ENCODE results near the gene ZNF865. TPM values are rescaled to one million over a fixed set of nuclear protein-coding genes. Genes with fewer than 3 reads are reported as not detected.

The ZNF865 gene
- 18.5 to 21.7 TPM (median 19.0 TPM) in 3 replicates for total RNA-seq (2021)
- Bru-seq, nascent RNA = percentile 77 among the genes with signal in this experiment
- long read RNA-seq, experiment 1, partial matches to known transcripts = 0 of 3 reads
- long read RNA-seq, experiment 1, other reads (novel, unspliced or antisense) = 3 of 3 reads
- long read RNA-seq, experiment 2, full-length matches to known transcripts = 2 of 21 reads
- long read RNA-seq, experiment 2, partial matches to known transcripts = 18 of 21 reads
- long read RNA-seq, experiment 2, other reads (novel, unspliced or antisense) = 1 of 21 reads
- long read RNA-seq, experiment 3, partial matches to known transcripts = 0 of 1 reads
- long read RNA-seq, experiment 3, other reads (novel, unspliced or antisense) = 1 of 1 reads

- ChIA-PET CTCF (interaction anchor here (0.5 to 4.4 kb wide), 44 partner anchors 7 to 516 kb away, joined by 3 to 55 read pairs (median 4); partner anchors contain the start of genes CCDC106, ISOC2, U2AF2 and ZNF579), POLR2A (interaction anchor here (0.7 to 1.9 kb wide), 9 partner anchors 13 to 121 kb away, joined by 3 to 10 read pairs (median 5); partner anchors contain the start of genes NAT14 and ZNF784)
- H3K4me3 Mint-ChIP-seq = peak within 1 kb of the TSS; percentile 98
- peak; percentile 43 for ATAC-seq
- no peaks in the 10 kb centered on the region for H3K9me3 Mint-ChIP-seq
- H3K36me3 Mint-ChIP-seq = peaks cover 22% of the 10 kb centered on the region
- no peaks in the 10 kb centered on the region for H3K27me3 Mint-ChIP-seq (ENCODE audit: low read depth)
- H3K27ac Mint-ChIP-seq = peak within 1 kb of the TSS; percentile 99
- H3K4me1 Mint-ChIP-seq = peaks cover 27% of the 10 kb centered on the region
- DNase-seq (ENCODE audit: low spot score) = peak; percentile 81
- 0 out of 2 replicates have a peak, but pooled peaks have one; percentile 14 for TF ChIP-seq CTCF (IDR thresholded peaks at IDR 0.05)
- no peak for TF ChIP-seq GTF2I (CRISPR knock-in tag; conservative IDR thresholded peaks at IDR 0.05)
Observed at GRCh38 chr19:55605637-55606470, at the start of gene ZNF865. Gene ZNF865, plus strand, starts transcription at chr19:55605647. Its CDS starts 7,972 bp downstream, at chr19:55613619.

- DNase-seq (ENCODE audit: low spot score) (no peak), ATAC-seq (no peak)
- H3K36me3 Mint-ChIP-seq = no peaks in the 10 kb centered on the region
- ChIA-PET CTCF (no interaction called here), POLR2A (no interaction called here)
- peaks cover 4% of the 10 kb centered on the region for H3K4me1 Mint-ChIP-seq
- peaks cover 12% of the 10 kb centered on the region for H3K27me3 Mint-ChIP-seq (ENCODE audit: low read depth)
- H3K4me3 Mint-ChIP-seq = no peak overlapping the region
- no peak overlapping the region for H3K27ac Mint-ChIP-seq
- H3K9me3 Mint-ChIP-seq = peaks cover 5% of the 10 kb centered on the region; the same call in 1 of the 2 replicates
- TF ChIP-seq CDX4 (CRISPR knock-in tag; IDR thresholded peaks at IDR 0.05; ENCODE audit: borderline replicate concordance) (no peak), ZNF121 (CRISPR knock-in tag; IDR thresholded peaks at IDR 0.05) (no peak), ZNF425 (CRISPR knock-in tag; conservative IDR thresholded peaks at IDR 0.05) (no peak), ZBTB21 (CRISPR knock-in tag; IDR thresholded peaks at IDR 0.05; ENCODE audit: borderline replicate concordance) (no peak), FOXP1 (CRISPR knock-in tag; IDR thresholded peaks at IDR 0.05; ENCODE audit: borderline replicate concordance) (no peak), AR (CRISPR knock-in tag; IDR thresholded peaks at IDR 0.05) (no peak), ZNF138 (CRISPR knock-in tag; conservative IDR thresholded peaks at IDR 0.05) (no peak), SMAD4 (CRISPR knock-in tag; IDR thresholded peaks at IDR 0.05) (no peak), ZNF532 (CRISPR knock-in tag; IDR thresholded peaks at IDR 0.05; ENCODE audit: borderline replicate concordance) (no peak), CREB1 (CRISPR knock-in tag; IDR thresholded peaks at IDR 0.05) (no peak), CREM (CRISPR knock-in tag; IDR thresholded peaks at IDR 0.05) (no peak), PRDM15 (CRISPR knock-in tag; IDR thresholded peaks at IDR 0.05) (no peak), FOXJ3 (CRISPR knock-in tag; IDR thresholded peaks at IDR 0.05; ENCODE audit: borderline replicate concordance) (no peak)
Observed at GRCh38 chr19:55559684-55560083, 45.8 kb upstream of the ZNF865 start.
